Activated CD8-positive, alpha-beta T cell treated with anti-CD3 and anti-CD28 coated beads for 36 hours (primary cell): ENCODE measurements around the gene PRKN. TPM values are rescaled to one million over a fixed set of nuclear protein-coding genes. Genes with fewer than 3 reads are reported as not detected.

Experiments
- ATAC-seq: fragments of 200-7000 bp; cut with Tn5 transposase; one replicate; pipeline ENCODE4 v1.10.0; 2021; ENCODE audit warnings: mild to moderate bottlenecking, moderate library complexity
- CTCF ChIA-PET: fragments of 350-600 bp; sonication (Branson Sonifier 250); formaldehyde crosslinking; loops from one replicate; lab custom pipeline; 2021; ENCODE audit warnings: antibody characterized with exemption; lab: Charles Lee
- POLR2A ChIA-PET: fragments of 350-600 bp; sonication (Branson Sonifier 250); formaldehyde crosslinking; loops from one replicate; lab custom pipeline; 2021; ENCODE audit warnings: antibody characterized with exemption; lab: Charles Lee
- DNase-seq: peaks from one replicate; pipeline ENCODE4 v3.0.0-alpha.2; 2020
- H3K27ac Mint-ChIP-seq: one replicate; pipeline ENCODE4 v1.8.0; 2021; ENCODE audit warnings: mild to moderate bottlenecking, mixed read lengths
- H3K27me3 Mint-ChIP-seq: one replicate; pipeline ENCODE4 v1.8.0; 2021; ENCODE audit warnings: mixed read lengths
- H3K36me3 Mint-ChIP-seq: one replicate; pipeline ENCODE4 v1.8.0; 2021; ENCODE audit warnings: low read depth, mixed read lengths
- H3K4me1 Mint-ChIP-seq: one replicate; pipeline ENCODE4 v1.8.0; 2021; ENCODE audit warnings: low read depth, mixed read lengths
- H3K4me3 Mint-ChIP-seq: one replicate; pipeline ENCODE4 v1.8.0; 2021; ENCODE audit warnings: mild to moderate bottlenecking, moderate library complexity, mixed read lengths
- H3K9me3 Mint-ChIP-seq: one replicate; pipeline ENCODE4 v1.8.0; 2021; ENCODE audit warnings: mixed read lengths
- CTCF ChIP-seq: fragments of 200-600 bp; IDR thresholded peaks from one replicate; pipeline ENCODE4 v1.8.0; 2022; ENCODE audit warnings: antibody characterized with exemption, mild to moderate bottlenecking
- intact Hi-C: fragments of 100-400 bp; cut with micrococcal nuclease; formaldehyde crosslinking; loops from one replicate; pipeline ENCODE4 v1.10.0; 2022
- total RNA-seq, 2 experiments: library from RNA; stranded (reverse); gene quantifications; one replicate each; pipeline ENCODE4 v1.2.3, GENCODE V29; 2021

The PRKN gene
- total RNA-seq, 2 experiments from 2014 or later, result 1.2 to 1.4 TPM

- Mint-ChIP-seq H3K27me3 (no peaks in the 10 kb centered on the region), H3K9me3 (no peaks in the 10 kb centered on the region), H3K4me3 (no peak overlapping the region), H3K27ac (no peak overlapping the region), H3K4me1 (no peaks in the 10 kb centered on the region), H3K36me3 (no peaks in the 10 kb centered on the region)
- ChIA-PET POLR2A (no interaction called here), CTCF (no interaction called here)
- TF ChIP-seq CTCF, result no peak
- intact Hi-C loops, result no loop called here
- ATAC-seq (no peak), DNase-seq (no peak)
Measured at GRCh38 chr6:162416307-162416706, 311.3 kb downstream of the PRKN start.

DNA sequence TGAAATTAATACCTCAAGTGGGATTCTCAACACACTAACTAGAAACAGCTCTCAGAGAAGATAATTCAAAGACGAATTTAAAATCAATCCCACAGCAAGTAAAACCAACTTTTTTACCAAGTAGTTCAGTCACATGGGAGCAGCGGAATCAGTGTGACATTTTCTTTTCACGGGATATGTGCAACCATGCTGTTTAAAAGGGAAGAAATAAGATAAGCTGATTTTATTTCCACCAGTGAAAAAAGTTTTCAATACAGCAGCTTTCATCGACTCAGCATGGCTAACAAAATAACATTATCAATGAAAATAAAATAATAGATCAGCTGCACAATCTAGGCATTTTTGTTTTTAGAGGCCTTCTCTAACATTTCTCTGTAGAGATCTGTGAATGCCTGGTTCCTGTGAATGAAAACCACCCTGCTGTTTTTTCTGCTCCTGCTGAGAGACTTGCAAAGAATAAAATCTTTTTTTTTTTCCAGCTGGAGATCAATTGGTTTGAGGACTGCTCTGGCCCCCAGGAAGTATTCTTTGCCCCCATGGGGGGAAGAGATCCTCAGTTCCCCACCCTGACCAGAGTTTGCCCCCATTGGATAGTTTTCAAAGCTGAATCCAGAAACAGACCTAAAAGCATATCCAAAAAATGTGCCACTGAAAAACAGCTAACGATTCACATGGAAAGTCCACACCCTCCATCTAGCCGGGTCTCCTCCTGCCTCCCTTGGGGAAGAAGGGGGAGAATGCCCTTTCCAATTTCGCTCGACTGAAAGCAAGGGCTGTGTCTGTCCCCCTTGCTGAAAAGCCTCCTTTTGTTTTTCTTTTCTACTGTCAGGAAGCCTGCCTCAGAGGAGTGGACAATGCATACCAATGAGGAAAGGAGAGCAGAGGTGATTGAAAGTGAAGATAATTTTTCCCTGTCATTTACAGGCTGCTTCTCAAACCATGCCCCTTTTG is 317.6 kb downstream of the PRKN start:
- H3K27me3 Mint-ChIP-seq, result no peaks in the 10 kb centered on the region
- H3K9me3 Mint-ChIP-seq, result peaks cover 2% of the 10 kb centered on the region
- no peaks in the 10 kb centered on the region for H3K4me1 Mint-ChIP-seq
- POLR2A ChIA-PET, result no interaction called here
- no peak for TF ChIP-seq CTCF
- no peak overlapping the region for H3K4me3 Mint-ChIP-seq
- no peak overlapping the region for H3K27ac Mint-ChIP-seq
- peaks cover 3% of the 10 kb centered on the region for H3K36me3 Mint-ChIP-seq
- intact Hi-C loops, result no loop called here
- CTCF ChIA-PET, result interaction anchor here (0.6 kb wide), 1 partner anchor 43 kb away, joined by 3 read pairs; no protein-coding TSS in a partner anchor
- ATAC-seq, result no peak
- no peak for DNase-seq

GRCh38 chr6:162408826-162409535 is 318.6 kb downstream of the PRKN start:
- ChIA-PET POLR2A (no interaction called here), CTCF (no interaction called here)
- Mint-ChIP-seq H3K27me3 (no peaks in the 10 kb centered on the region), H3K27ac (no peak overlapping the region), H3K4me3 (no peak overlapping the region), H3K9me3 (peaks cover 2% of the 10 kb centered on the region), H3K4me1 (no peaks in the 10 kb centered on the region), H3K36me3 (peaks cover 5% of the 10 kb centered on the region)
- ATAC-seq (no peak), DNase-seq (no peak)
- TF ChIP-seq CTCF, result no peak
- intact Hi-C loops, result no loop called here

DNA sequence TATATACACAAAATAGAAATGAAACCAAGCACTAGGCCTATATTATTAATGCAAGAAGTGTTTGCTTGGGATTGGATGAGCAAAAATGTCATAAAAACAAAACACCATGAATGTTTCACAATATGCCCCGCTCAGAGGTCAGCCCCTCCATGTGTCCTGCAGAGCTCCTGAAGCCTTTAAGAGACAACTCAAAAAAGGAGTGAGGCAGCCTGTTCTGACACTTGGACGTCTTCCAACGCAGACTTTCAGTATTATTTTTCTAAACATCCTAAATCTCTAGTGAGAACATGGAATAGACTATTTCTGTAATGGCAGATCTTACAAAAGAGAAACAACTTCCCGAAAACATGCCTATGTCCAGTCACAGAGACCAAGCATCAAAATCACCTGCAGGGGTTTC is 322.6 kb downstream of the PRKN start:
- ChIA-PET CTCF (interaction anchor here (1.4 kb wide), 1 partner anchor 13 kb away, joined by 3 read pairs; no protein-coding TSS in a partner anchor), POLR2A (no interaction called here)
- no peak for TF ChIP-seq CTCF
- no peak overlapping the region for H3K27ac Mint-ChIP-seq
- H3K36me3 Mint-ChIP-seq, result peaks cover 5% of the 10 kb centered on the region
- intact Hi-C loops, result no loop called here
- H3K27me3 Mint-ChIP-seq, result no peaks in the 10 kb centered on the region
- no peaks in the 10 kb centered on the region for H3K4me1 Mint-ChIP-seq
- H3K9me3 Mint-ChIP-seq, result peaks cover 2% of the 10 kb centered on the region
- ATAC-seq, result no peak
- no peak for DNase-seq
- no peak overlapping the region for H3K4me3 Mint-ChIP-seq

- CTCF ChIA-PET, result no interaction called here
Measured at GRCh38 chr6:162403031-162403430, 324.5 kb downstream of the PRKN start.

More at GRCh38 chr6:162403031-162403430, 324.5 kb downstream of the PRKN start:
- H3K36me3 Mint-ChIP-seq, result peaks cover 8% of the 10 kb centered on the region
- H3K27me3 Mint-ChIP-seq, result no peaks in the 10 kb centered on the region
- TF ChIP-seq CTCF, result no peak
- ATAC-seq, result no peak
- intact Hi-C loops, result no loop called here
- H3K9me3 Mint-ChIP-seq, result peaks cover 2% of the 10 kb centered on the region
- no peak for DNase-seq
- POLR2A ChIA-PET, result no interaction called here
- no peak overlapping the region for H3K27ac Mint-ChIP-seq
- H3K4me1 Mint-ChIP-seq, result no peaks in the 10 kb centered on the region
- no peak overlapping the region for H3K4me3 Mint-ChIP-seq
